ENCODE measurements around the gene SMPDL3B.

The SMPDL3B gene

GRCh38 chr1:27889506-27889905 is 45.3 kb upstream of the SMPDL3B start:
- no peak for TF ChIP-seq ZFX (IDR thresholded peaks at IDR 0.05)
- TF ChIP-seq, protein P1, sequence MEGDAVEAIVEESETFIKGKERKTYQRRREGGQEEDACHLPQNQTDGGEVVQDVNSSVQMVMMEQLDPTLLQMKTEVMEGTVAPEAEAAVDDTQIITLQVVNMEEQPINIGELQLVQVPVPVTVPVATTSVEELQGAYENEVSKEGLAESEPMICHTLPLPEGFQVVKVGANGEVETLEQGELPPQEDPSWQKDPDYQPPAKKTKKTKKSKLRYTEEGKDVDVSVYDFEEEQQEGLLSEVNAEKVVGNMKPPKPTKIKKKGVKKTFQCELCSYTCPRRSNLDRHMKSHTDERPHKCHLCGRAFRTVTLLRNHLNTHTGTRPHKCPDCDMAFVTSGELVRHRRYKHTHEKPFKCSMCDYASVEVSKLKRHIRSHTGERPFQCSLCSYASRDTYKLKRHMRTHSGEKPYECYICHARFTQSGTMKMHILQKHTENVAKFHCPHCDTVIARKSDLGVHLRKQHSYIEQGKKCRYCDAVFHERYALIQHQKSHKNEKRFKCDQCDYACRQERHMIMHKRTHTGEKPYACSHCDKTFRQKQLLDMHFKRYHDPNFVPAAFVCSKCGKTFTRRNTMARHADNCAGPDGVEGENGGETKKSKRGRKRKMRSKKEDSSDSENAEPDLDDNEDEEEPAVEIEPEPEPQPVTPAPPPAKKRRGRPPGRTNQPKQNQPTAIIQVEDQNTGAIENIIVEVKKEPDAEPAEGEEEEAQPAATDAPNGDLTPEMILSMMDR (conservative IDR thresholded peaks at IDR 0.05): no peak
- H3K27ac ChIP-seq: no peak overlapping the region

DNA sequence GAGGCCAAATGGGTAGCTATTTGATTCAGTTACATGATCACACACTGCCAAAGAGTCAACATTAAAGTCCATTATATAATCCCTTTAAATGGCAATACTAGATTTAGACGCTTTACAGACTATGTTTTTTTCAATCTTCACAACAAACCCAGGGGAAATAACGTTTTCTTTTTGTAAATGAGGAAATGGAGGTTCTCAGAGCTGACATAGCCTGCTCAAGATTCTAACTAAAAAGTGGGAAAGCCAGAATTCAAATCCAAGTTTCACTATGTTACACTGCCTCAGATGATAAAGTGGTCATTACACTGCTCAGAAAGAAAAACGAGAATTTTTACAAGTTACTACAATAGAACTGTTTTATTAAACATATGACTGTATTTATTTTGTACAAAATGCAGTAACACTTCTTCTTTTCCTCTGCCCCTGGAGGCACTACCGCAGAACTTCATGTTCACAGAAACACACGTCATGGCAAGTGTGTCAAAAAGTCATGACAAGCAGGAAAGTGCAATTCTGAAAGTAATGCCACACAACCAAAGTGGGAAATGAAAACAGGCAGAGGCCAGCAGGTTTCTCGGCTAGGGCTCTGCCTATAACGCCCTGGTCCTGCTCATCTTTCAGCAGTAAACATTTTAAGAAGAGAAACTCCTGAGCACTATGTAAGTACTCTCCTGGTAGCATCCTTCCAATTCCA is 43.5 kb upstream of the SMPDL3B start:
- no peak overlapping the region for H3K27ac ChIP-seq
- TF ChIP-seq, protein P1 (conservative IDR thresholded peaks at IDR 0.05): no peak
- no peak for TF ChIP-seq ZFX (IDR thresholded peaks at IDR 0.05)

DNA sequence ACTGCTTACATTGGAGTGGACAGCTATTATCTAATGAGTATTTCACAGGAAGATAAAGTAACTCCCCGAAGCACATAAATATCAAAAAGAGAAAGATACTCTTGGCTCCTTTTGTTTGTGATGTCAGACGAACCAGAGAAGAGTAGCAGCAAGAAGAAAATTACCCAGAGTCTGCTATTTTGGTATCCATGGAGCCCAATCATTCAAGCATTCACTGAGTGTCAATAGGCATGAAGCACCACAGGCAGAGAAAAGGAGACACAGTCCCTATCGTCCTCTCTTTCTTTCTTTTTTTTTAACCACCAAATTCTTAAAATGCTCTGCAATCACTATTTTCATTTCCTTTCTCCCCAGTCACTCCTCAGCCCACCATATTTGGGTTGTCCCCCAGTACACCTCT is 40.3 kb upstream of the SMPDL3B start:
- H3K27ac ChIP-seq: no peak overlapping the region
- TF ChIP-seq, protein P1 (conservative IDR thresholded peaks at IDR 0.05): no peak
- TF ChIP-seq ZFX (IDR thresholded peaks at IDR 0.05): no peak

DNA sequence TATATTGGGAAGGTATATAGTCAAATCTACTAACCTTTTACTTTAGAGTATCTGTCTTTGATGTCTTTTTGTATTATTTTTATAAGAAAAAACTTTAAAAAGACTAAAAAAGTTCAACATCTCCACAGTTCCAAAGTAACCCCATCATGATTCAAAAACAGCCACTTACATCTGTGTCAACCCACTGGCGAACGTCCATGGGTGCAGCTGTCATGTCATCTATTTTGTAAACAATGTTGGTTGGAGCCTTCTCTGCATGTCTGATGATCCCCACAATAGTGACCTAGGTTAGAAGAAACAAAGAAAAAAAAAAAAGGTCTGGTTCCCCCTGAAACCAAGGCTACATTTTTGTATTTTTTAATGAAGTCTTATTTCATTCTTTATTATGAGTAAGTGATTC is 28.0 kb upstream of the SMPDL3B start:
- H3K27ac ChIP-seq: no peak overlapping the region
- no peak for TF ChIP-seq ZFX (IDR thresholded peaks at IDR 0.05)
- TF ChIP-seq, protein P1 (conservative IDR thresholded peaks at IDR 0.05): no peak

DNA sequence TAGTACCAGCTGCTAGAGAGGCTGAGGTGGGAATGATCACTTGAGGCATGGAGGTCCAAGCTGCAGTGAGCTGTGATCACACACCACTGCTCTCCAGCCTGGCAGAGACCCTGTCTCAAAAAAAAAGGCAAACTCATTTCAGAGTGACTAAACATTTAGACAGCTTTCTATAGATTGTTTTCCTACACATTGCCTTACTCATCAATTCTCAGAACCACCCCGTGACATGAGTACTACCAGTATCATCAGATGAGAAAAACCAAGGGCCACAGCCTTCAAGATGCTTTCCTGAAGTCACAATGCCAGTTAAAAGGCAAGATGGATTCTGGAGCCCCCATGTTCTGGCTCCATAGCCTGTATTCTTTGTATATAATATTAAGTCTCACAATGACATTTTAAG is 22.4 kb upstream of the SMPDL3B start:
- no peak for TF ChIP-seq ZFX (IDR thresholded peaks at IDR 0.05)
- TF ChIP-seq, protein P1 (conservative IDR thresholded peaks at IDR 0.05): no peak
- no peak overlapping the region for H3K27ac ChIP-seq

- H3K27ac ChIP-seq: peak overlapping the region; percentile 82; the same call in 1 of the 2 replicates
- TF ChIP-seq ZFX (IDR thresholded peaks at IDR 0.05): no peak
- TF ChIP-seq, protein P1 (conservative IDR thresholded peaks at IDR 0.05): no peak
Measured at GRCh38 chr1:27915082-27915575, 19.7 kb upstream of the SMPDL3B start.

GRCh38 chr1:27922272-27922671 is 12.5 kb upstream of the SMPDL3B start:
- no peak overlapping the region for H3K27ac ChIP-seq

More at GRCh38 chr1:27922272-27922671, 12.5 kb upstream of the SMPDL3B start:
- TF ChIP-seq, protein P1 (conservative IDR thresholded peaks at IDR 0.05): no peak
- no peak for TF ChIP-seq ZFX (IDR thresholded peaks at IDR 0.05)
